Adipocyte (in vitro differentiated cells): ENCODE results near the gene MBD3L3.

Experiments
- DNase-seq: peaks from one replicate; pipeline ENCODE4 v3.0.0-alpha.2; 2015; ENCODE audit warnings: low read depth
- H3K27me3 ChIP-seq: replicated peaks from 2 replicates; pipeline ENCODE4 v1.7.0; 2013; ENCODE audit warnings: mild to moderate bottlenecking, low read length, moderate library complexity; ENCODE audit not compliant: control insufficient read depth, insufficient read depth
- H3K36me3 ChIP-seq: 2 replicates; pipeline ENCODE4 v1.7.0; 2013; ENCODE audit warnings: low read length, mild to moderate bottlenecking, moderate library complexity; ENCODE audit not compliant: control insufficient read depth, insufficient read depth, severe bottlenecking
- H3K4me1 ChIP-seq: 2 replicates; pipeline ENCODE4 v1.7.0; 2013; ENCODE audit warnings: mild to moderate bottlenecking, low read length, moderate library complexity; ENCODE audit not compliant: control insufficient read depth, insufficient read depth
- H3K4me3 ChIP-seq: 2 replicates; pipeline ENCODE4 v1.7.0; 2013; ENCODE audit warnings: mild to moderate bottlenecking, low read length, moderate library complexity
- H3K9ac ChIP-seq: 2 replicates; pipeline ENCODE4 v1.7.0; 2013; ENCODE audit warnings: mild to moderate bottlenecking, low read length, moderate library complexity
- H3K9me3 ChIP-seq: 2 replicates; pipeline ENCODE4 v1.7.0; 2013; ENCODE audit warnings: mild to moderate bottlenecking, low read length, moderate library complexity; ENCODE audit not compliant: control insufficient read depth

Gene MBD3L3

GRCh38 chr19:7013678-7014077 is 44.8 kb downstream of the MBD3L3 start:
- H3K27me3 ChIP-seq, result no peaks in the 10 kb centered on the region
- H3K36me3 ChIP-seq, result no peaks in the 10 kb centered on the region
- DNase-seq, result peak; percentile 5
- H3K4me1 ChIP-seq, result no peaks in the 10 kb centered on the region
- no peaks in the 10 kb centered on the region for H3K9me3 ChIP-seq
- H3K9ac ChIP-seq, result no peak overlapping the region
- H3K4me3 ChIP-seq, result no peak overlapping the region

- no peaks in the 10 kb centered on the region for H3K36me3 ChIP-seq
- no peak overlapping the region for H3K9ac ChIP-seq
- DNase-seq, result no peak
- no peak overlapping the region for H3K4me3 ChIP-seq
- peaks cover 4% of the 10 kb centered on the region for H3K9me3 ChIP-seq
- no peaks in the 10 kb centered on the region for H3K4me1 ChIP-seq
- H3K27me3 ChIP-seq, result no peaks in the 10 kb centered on the region
Observed at GRCh38 chr19:7010722-7011593, 47.5 kb downstream of the MBD3L3 start.

DNA sequence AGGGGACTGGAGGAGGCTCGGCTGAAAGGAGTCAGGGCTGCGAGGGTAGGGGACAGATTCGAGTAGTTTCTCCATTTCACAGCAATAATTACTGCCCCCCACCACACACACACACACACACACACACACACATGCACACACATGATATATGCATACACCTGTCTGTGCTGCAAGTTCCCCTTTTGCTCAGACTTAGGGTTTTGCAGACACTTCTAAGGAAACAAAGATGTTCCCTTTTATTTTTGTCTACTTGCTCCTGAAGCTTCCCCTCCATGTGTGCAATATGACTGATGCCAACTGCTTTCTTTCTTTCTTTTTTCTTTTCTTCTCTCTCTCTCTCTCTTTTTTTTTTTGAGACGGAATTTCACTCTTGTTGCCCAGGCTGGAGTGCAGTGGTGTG is 50.6 kb downstream of the MBD3L3 start:
- no peak overlapping the region for H3K9ac ChIP-seq
- H3K4me1 ChIP-seq, result no peaks in the 10 kb centered on the region
- H3K4me3 ChIP-seq, result no peak overlapping the region
- DNase-seq, result no peak
- peaks cover 4% of the 10 kb centered on the region for H3K9me3 ChIP-seq
- H3K27me3 ChIP-seq, result no peaks in the 10 kb centered on the region
- H3K36me3 ChIP-seq, result no peaks in the 10 kb centered on the region
